ENCODE measurements around the gene BAHCC1. TPM values are rescaled to one million over a fixed set of nuclear protein-coding genes. Genes with fewer than 3 reads are reported as not detected.
A peak's percentile ranks its signal among the peaks of the same experiment; 100 is the strongest.

The BAHCC1 gene
- total RNA-seq, 1 experiment from 2014 or later: 9.9 TPM

GRCh38 chr17:81385320-81386111 is 9.7 kb upstream of the BAHCC1 start:
- H4K20me1 ChIP-seq (ENCODE audit: low read length): no peaks in the 10 kb centered on the region
- H3K4me3 ChIP-seq (ENCODE audit: low read length): no peak overlapping the region
- H3K9me2 ChIP-seq (replicated peaks; ENCODE audit: low read length): no peaks in the 10 kb centered on the region
- no peaks in the 10 kb centered on the region for H3K27me3 ChIP-seq (ENCODE audit: low read length)
- intact Hi-C loops (cut with micrococcal nuclease): no loop called here
- no peak overlapping the region for H2AFZ ChIP-seq (ENCODE audit: low read length)
- DNase-seq: no peak
- H3K4me1 ChIP-seq (ENCODE audit: insufficient read depth, low read length): peaks cover 10% of the 10 kb centered on the region
- TF ChIP-seq EZH2phosphoT487 (IDR thresholded peaks at IDR 0.05; ENCODE audit: borderline replicate concordance, low read length) (no peak), CTCF (conservative IDR thresholded peaks at IDR 0.05; ENCODE audit: low read depth, low read length) (no peak), EZH2 (IDR thresholded peaks at IDR 0.05; ENCODE audit: low read length, unreplicated experiment) (no peak)
- no peaks in the 10 kb centered on the region for H3K36me3 ChIP-seq (ENCODE audit: low read depth, low read length)
- H3K9me3 ChIP-seq (ENCODE audit: low read length): no peaks in the 10 kb centered on the region
- H3K79me2 ChIP-seq (ENCODE audit: low read length): no peaks in the 10 kb centered on the region
- no peak overlapping the region for H3K27ac ChIP-seq (ENCODE audit: low read length)
- ChIA-PET CTCF (interaction anchor here (1.1 kb wide), 1 partner anchor 12 kb away, joined by 4 read pairs; no protein-coding TSS in a partner anchor), POLR2A (ENCODE audit: unreplicated experiment) (no interaction called here)
- H3K4me2 ChIP-seq (ENCODE audit: low read length): no peak overlapping the region
- no peaks in the 10 kb centered on the region for H3F3A ChIP-seq (ENCODE audit: low read length, unreplicated experiment)
- no peak overlapping the region for H3K9ac ChIP-seq (ENCODE audit: low read length)
- TSS peak; percentile 45 for BruUV-seq (replicated peaks)
- ATAC-seq: no peak

GRCh38 chr17:81386141-81386645 is 9.1 kb upstream of the BAHCC1 start:
- ChIA-PET POLR2A (ENCODE audit: unreplicated experiment) (no interaction called here), CTCF (interaction anchor here (1.1 kb wide), 1 partner anchor 12 kb away, joined by 4 read pairs; no protein-coding TSS in a partner anchor)
- intact Hi-C loops (cut with micrococcal nuclease): no loop called here
- H3F3A ChIP-seq (ENCODE audit: low read length, unreplicated experiment): no peaks in the 10 kb centered on the region
- no peaks in the 10 kb centered on the region for H3K79me2 ChIP-seq (ENCODE audit: low read length)
- DNase-seq (no peak), ATAC-seq (peak; percentile 5)
- no peaks in the 10 kb centered on the region for H4K20me1 ChIP-seq (ENCODE audit: low read length)
- no TSS peak for BruUV-seq (replicated peaks)
- no peaks in the 10 kb centered on the region for H3K36me3 ChIP-seq (ENCODE audit: low read depth, low read length)
- no peaks in the 10 kb centered on the region for H3K9me3 ChIP-seq (ENCODE audit: low read length)
- H2AFZ ChIP-seq (ENCODE audit: low read length): peak overlapping the region; percentile 88; the same call in 1 of the 2 replicates
- no peaks in the 10 kb centered on the region for H3K27me3 ChIP-seq (ENCODE audit: low read length)
- H3K4me3 ChIP-seq (ENCODE audit: low read length): peak overlapping the region; percentile 87
- peak overlapping the region; percentile 94 for H3K4me2 ChIP-seq (ENCODE audit: low read length)
- no peaks in the 10 kb centered on the region for H3K9me2 ChIP-seq (replicated peaks; ENCODE audit: low read length)
- TF ChIP-seq EZH2 (IDR thresholded peaks at IDR 0.05; ENCODE audit: low read length, unreplicated experiment) (no peak), CTCF (conservative IDR thresholded peaks at IDR 0.05; ENCODE audit: low read depth, low read length) (no peak), EZH2phosphoT487 (IDR thresholded peaks at IDR 0.05; ENCODE audit: borderline replicate concordance, low read length) (no peak)
- peak overlapping the region; percentile 83; the same call in 1 of the 2 replicates for H3K9ac ChIP-seq (ENCODE audit: low read length)
- H3K27ac ChIP-seq (ENCODE audit: low read length): no peak overlapping the region
- H3K4me1 ChIP-seq (ENCODE audit: insufficient read depth, low read length): peaks cover 10% of the 10 kb centered on the region

GRCh38 chr17:81386646-81387099 is 8.6 kb upstream of the BAHCC1 start:
- H3K9me3 ChIP-seq (ENCODE audit: low read length): no peaks in the 10 kb centered on the region
- intact Hi-C loops (cut with micrococcal nuclease): no loop called here
- no peaks in the 10 kb centered on the region for H3K27me3 ChIP-seq (ENCODE audit: low read length)
- H3F3A ChIP-seq (ENCODE audit: low read length, unreplicated experiment): no peaks in the 10 kb centered on the region
- H3K79me2 ChIP-seq (ENCODE audit: low read length): peaks cover 4% of the 10 kb centered on the region
- no peaks in the 10 kb centered on the region for H3K9me2 ChIP-seq (replicated peaks; ENCODE audit: low read length)
- peak overlapping the region; percentile 87 for H3K4me3 ChIP-seq (ENCODE audit: low read length)
- CTCF ChIA-PET: no interaction called here
- H3K4me2 ChIP-seq (ENCODE audit: low read length): peak overlapping the region; percentile 94
- no TSS peak for BruUV-seq (replicated peaks)
- peak overlapping the region; percentile 44 for H3K27ac ChIP-seq (ENCODE audit: low read length)
- no peak for DNase-seq
- peak; percentile 37 for ATAC-seq
- POLR2A ChIA-PET (ENCODE audit: unreplicated experiment): no interaction called here
- H3K36me3 ChIP-seq (ENCODE audit: low read depth, low read length): no peaks in the 10 kb centered on the region
- H2AFZ ChIP-seq (ENCODE audit: low read length): peak overlapping the region; percentile 88
- peak overlapping the region; percentile 83 for H3K9ac ChIP-seq (ENCODE audit: low read length)
- H4K20me1 ChIP-seq (ENCODE audit: low read length): no peaks in the 10 kb centered on the region
- no peak for TF ChIP-seq EZH2phosphoT487 (IDR thresholded peaks at IDR 0.05; ENCODE audit: borderline replicate concordance, low read length)
- no peak for TF ChIP-seq CTCF (conservative IDR thresholded peaks at IDR 0.05; ENCODE audit: low read depth, low read length)
- TF ChIP-seq EZH2 (IDR thresholded peaks at IDR 0.05; ENCODE audit: low read length, unreplicated experiment): no peak
- H3K4me1 ChIP-seq (ENCODE audit: insufficient read depth, low read length): peaks cover 15% of the 10 kb centered on the region
